ENCODE results near the gene APBA1. TPM values are rescaled to one million over a fixed set of nuclear protein-coding genes. Genes with fewer than 3 reads are reported as not detected.

APBA1 gene
- polyA plus RNA-seq, 3 donors: 1.6 TPM; not detected in 2

DNA sequence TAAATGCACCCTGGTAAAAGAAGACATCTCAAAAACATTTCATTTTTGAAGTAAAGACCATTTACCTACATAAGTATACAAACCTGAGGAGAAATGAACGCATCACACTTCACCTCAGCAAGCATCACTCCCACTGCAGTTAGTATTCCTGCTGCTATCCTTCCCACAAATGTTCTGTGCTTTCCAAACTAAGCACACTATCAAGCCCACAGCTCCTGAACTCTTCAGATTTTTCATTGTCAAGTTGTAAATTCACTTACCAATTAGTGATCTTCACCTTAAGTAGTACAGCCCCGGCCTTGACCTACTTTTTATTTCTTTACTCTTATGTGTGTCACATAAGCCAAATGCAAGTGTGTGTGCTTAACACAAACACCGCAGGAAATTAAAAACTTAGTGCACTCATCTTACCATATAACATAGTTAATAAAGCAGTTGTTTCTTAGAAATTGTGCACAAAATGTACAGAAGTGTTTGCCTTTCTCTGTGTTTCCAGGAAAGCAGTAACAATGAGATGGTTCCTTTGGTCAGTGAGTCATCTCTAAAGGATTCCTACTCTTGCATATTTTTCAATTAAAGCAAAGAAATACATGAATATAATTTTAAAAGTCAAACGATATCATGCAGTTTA is 169.4 kb downstream of the APBA1 start:
- Mint-ChIP-seq H3K27ac (no peak overlapping the region), H3K36me3 (no peaks in the 10 kb centered on the region), H3K4me3 (no peak overlapping the region), H3K27me3 (ENCODE audit: low read depth in 3 of 3) (peaks cover 2 to 8% (median 2%) of the 10 kb centered on the region in 3 donors), H3K9me3 (peaks cover 2 to 8% (median 7%) of the 10 kb centered on the region in 7 donors), H3K4me1 (no peaks in the 10 kb centered on the region)
- H3K4me1 ChIP-seq (ENCODE audit: control insufficient read depth in 1 of 2, insufficient read depth in 2 of 2, low read length in 2 of 2): no peaks in the 10 kb centered on the region
- no peak overlapping the region for H3K27ac ChIP-seq (ENCODE audit: low read depth in 1 of 2, low read length in 2 of 2)
- no peaks in the 10 kb centered on the region for H3K27me3 ChIP-seq (ENCODE audit: control insufficient read depth in 2 of 2, insufficient read depth in 2 of 2, low read length in 2 of 2)
- H3K4me3 ChIP-seq (replicated peaks in 1 of 3; ENCODE audit: low read depth in 2 of 3, low read length in 3 of 3): no peak overlapping the region
- intact Hi-C loops (cut with micrococcal nuclease): no loop called here
- H3K36me3 ChIP-seq (replicated peaks in 1 of 2; ENCODE audit: control insufficient read depth in 1 of 2, insufficient read depth in 2 of 2, low read length in 2 of 2): no peaks in the 10 kb centered on the region
- no peak overlapping the region for H3K4me2 ChIP-seq (replicated peaks; ENCODE audit: extremely low read depth, low read length, poor library complexity, severe bottlenecking)
- TF ChIP-seq, protein P1, sequence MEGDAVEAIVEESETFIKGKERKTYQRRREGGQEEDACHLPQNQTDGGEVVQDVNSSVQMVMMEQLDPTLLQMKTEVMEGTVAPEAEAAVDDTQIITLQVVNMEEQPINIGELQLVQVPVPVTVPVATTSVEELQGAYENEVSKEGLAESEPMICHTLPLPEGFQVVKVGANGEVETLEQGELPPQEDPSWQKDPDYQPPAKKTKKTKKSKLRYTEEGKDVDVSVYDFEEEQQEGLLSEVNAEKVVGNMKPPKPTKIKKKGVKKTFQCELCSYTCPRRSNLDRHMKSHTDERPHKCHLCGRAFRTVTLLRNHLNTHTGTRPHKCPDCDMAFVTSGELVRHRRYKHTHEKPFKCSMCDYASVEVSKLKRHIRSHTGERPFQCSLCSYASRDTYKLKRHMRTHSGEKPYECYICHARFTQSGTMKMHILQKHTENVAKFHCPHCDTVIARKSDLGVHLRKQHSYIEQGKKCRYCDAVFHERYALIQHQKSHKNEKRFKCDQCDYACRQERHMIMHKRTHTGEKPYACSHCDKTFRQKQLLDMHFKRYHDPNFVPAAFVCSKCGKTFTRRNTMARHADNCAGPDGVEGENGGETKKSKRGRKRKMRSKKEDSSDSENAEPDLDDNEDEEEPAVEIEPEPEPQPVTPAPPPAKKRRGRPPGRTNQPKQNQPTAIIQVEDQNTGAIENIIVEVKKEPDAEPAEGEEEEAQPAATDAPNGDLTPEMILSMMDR (IDR thresholded peaks at IDR 0.05): no peak
- H3K9ac ChIP-seq (ENCODE audit: insufficient read depth, low read length, poor library complexity, severe bottlenecking): no peak overlapping the region
- H4K20me1 ChIP-seq (ENCODE audit: insufficient read depth, low read length): no peaks in the 10 kb centered on the region
- no peak for DNase-seq
- H3K79me2 ChIP-seq (ENCODE audit: insufficient read depth, low read length): no peaks in the 10 kb centered on the region
- peaks cover 0 to 6% of the 10 kb centered on the region in 2 donors for H3K9me3 ChIP-seq (replicated peaks in 1 of 2; ENCODE audit: control insufficient read depth in 1 of 2, insufficient read depth in 1 of 2, low read length in 2 of 2)
- 80% methylated on average over 1 of the region's 4 CpGs for WGBS (ENCODE audit: insufficient coverage)
- H2AFZ ChIP-seq (ENCODE audit: insufficient read depth, low read depth, low read length, poor library complexity, severe bottlenecking): no peak overlapping the region

DNA sequence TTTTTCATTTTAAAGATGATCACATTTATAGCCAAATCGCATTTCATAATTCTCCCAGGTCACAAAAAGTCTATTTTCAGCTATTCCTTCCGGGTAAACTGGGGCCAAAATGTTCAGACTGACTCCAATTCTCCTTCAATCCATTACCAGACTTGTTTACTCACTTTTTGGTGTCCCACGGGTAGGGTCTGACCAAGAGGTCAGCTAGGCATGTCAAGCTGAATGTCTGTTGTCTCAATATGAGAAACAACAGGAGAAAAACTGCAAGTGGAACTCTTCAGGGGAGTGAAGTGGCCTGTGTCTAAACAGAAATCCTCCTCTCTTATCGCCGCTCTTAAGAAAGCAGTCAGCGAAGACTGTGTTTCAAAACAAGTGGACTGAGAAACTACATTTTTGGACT is 171.3 kb downstream of the APBA1 start:
- Histone ChIP-seq H2AFZ (ENCODE audit: insufficient read depth, low read depth, low read length, poor library complexity, severe bottlenecking) (no peak overlapping the region), H3K27me3 (ENCODE audit: control insufficient read depth in 2 of 2, insufficient read depth in 2 of 2, low read length in 2 of 2) (no peaks in the 10 kb centered on the region), H3K9me3 (replicated peaks in 1 of 2; ENCODE audit: control insufficient read depth in 1 of 2, insufficient read depth in 1 of 2, low read length in 2 of 2) (peaks cover 0 to 6% of the 10 kb centered on the region in 2 donors), H3K4me3 (replicated peaks in 1 of 3; ENCODE audit: low read depth in 2 of 3, low read length in 3 of 3) (no peak overlapping the region), H3K9ac (ENCODE audit: insufficient read depth, low read length, poor library complexity, severe bottlenecking) (no peak overlapping the region), H3K79me2 (ENCODE audit: insufficient read depth, low read length) (no peaks in the 10 kb centered on the region), H4K20me1 (ENCODE audit: insufficient read depth, low read length) (no peaks in the 10 kb centered on the region), H3K27ac (ENCODE audit: low read depth in 1 of 2, low read length in 2 of 2) (no peak overlapping the region), H3K4me2 (replicated peaks; ENCODE audit: extremely low read depth, low read length, poor library complexity, severe bottlenecking) (no peak overlapping the region), H3K4me1 (ENCODE audit: control insufficient read depth in 1 of 2, insufficient read depth in 2 of 2, low read length in 2 of 2) (no peaks in the 10 kb centered on the region), H3K36me3 (replicated peaks in 1 of 2; ENCODE audit: control insufficient read depth in 1 of 2, insufficient read depth in 2 of 2, low read length in 2 of 2) (no peaks in the 10 kb centered on the region)
- TF ChIP-seq, protein P1 (IDR thresholded peaks at IDR 0.05): no peak
- Mint-ChIP-seq H3K9me3 (peaks cover 3 to 8% (median 5%) of the 10 kb centered on the region in 7 donors), H3K4me3 (no peak overlapping the region), H3K27me3 (ENCODE audit: low read depth in 3 of 3) (peaks cover under 1 to 7% (median 2%) of the 10 kb centered on the region in 3 donors), H3K27ac (no peak overlapping the region), H3K4me1 (no peaks in the 10 kb centered on the region), H3K36me3 (no peaks in the 10 kb centered on the region)
- 95% methylated on average over 2 of the region's 6 CpGs for WGBS (ENCODE audit: insufficient coverage)
- DNase-seq: no peak
- intact Hi-C loops (cut with micrococcal nuclease): no loop called here
